Suprapubic skin (tissue), 3 donors: Measurements from ENCODE around the gene FERMT2.

ENCODE experiments used
- POLR2AphosphoS5 ChIP-seq, 3 donors: sonication (generic); formaldehyde crosslinking; IDR thresholded peaks; one replicate each; pipeline ENCODE4 v1.6.1; 2017; ENCODE audit warnings: antibody characterized with exemption in 3 of 3
- TF ChIP-seq, protein P1 (sequence below), 2 donors: fragments of 200-600 bp in 1 of 2; fragments of 450-650 bp in 1 of 2; sonication (generic) in 1 of 2; IDR thresholded peaks; one replicate each; pipeline ENCODE4 v1.5.1; 2016 to 2019; ENCODE audit warnings: antibody characterized with exemption in 2 of 2, mild to moderate bottlenecking in 1 of 2, moderate library complexity in 1 of 2

GRCh38 chr14:52922059-52922458, 28.8 kb downstream of the FERMT2 start:
- no peak for TF ChIP-seq POLR2AphosphoS5 (IDR thresholded peaks at IDR 0.05)
- TF ChIP-seq, protein P1, sequence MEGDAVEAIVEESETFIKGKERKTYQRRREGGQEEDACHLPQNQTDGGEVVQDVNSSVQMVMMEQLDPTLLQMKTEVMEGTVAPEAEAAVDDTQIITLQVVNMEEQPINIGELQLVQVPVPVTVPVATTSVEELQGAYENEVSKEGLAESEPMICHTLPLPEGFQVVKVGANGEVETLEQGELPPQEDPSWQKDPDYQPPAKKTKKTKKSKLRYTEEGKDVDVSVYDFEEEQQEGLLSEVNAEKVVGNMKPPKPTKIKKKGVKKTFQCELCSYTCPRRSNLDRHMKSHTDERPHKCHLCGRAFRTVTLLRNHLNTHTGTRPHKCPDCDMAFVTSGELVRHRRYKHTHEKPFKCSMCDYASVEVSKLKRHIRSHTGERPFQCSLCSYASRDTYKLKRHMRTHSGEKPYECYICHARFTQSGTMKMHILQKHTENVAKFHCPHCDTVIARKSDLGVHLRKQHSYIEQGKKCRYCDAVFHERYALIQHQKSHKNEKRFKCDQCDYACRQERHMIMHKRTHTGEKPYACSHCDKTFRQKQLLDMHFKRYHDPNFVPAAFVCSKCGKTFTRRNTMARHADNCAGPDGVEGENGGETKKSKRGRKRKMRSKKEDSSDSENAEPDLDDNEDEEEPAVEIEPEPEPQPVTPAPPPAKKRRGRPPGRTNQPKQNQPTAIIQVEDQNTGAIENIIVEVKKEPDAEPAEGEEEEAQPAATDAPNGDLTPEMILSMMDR (IDR thresholded peaks at IDR 0.05) = no peak
